ENCODE data around the gene ANXA2R. TPM values are rescaled to one million over a fixed set of nuclear protein-coding genes. Genes with fewer than 3 reads are reported as not detected.

The ANXA2R gene
- total and polyA plus RNA-seq, 2 of the 13 experiments (the other 11 are each of a cell fraction or from before 2014, with no cell fraction given), result 0.95 to 1.3 TPM

GRCh38 chr5:43019614-43020398 lies 20.3 kb downstream of the ANXA2R start (continued):
- no peak for TF ChIP-seq GLI4 (CRISPR knock-in tag; IDR thresholded peaks at IDR 0.05; ENCODE audit: borderline replicate concordance)
- no peak for TF ChIP-seq FOXC1 (CRISPR knock-in tag; IDR thresholded peaks at IDR 0.05; ENCODE audit: borderline replicate concordance)
- TF ChIP-seq ZBTB4 (CRISPR knock-in tag; IDR thresholded peaks at IDR 0.05; ENCODE audit: borderline replicate concordance), result no peak
- no peak for TF ChIP-seq ZNF839 (CRISPR knock-in tag; IDR thresholded peaks at IDR 0.05; ENCODE audit: borderline replicate concordance)
- TF ChIP-seq PHF21A (CRISPR knock-in tag; IDR thresholded peaks at IDR 0.05), result peak; percentile 67
- no peak for TF ChIP-seq MED13 (CRISPR knock-in tag; IDR thresholded peaks at IDR 0.05)
- TF ChIP-seq FOXK1 (CRISPR knock-in tag; IDR thresholded peaks at IDR 0.05; ENCODE audit: borderline replicate concordance, low read depth), result no peak
- TF ChIP-seq ZNF234 (CRISPR knock-in tag; conservative IDR thresholded peaks at IDR 0.05), result no peak
- no peak; the same call in none of the 2 replicates for TF ChIP-seq ARID5B (CRISPR knock-in tag; IDR thresholded peaks at IDR 0.05)
- 0 out of 2 replicates have a peak, but pooled peaks have one; percentile 39 for TF ChIP-seq ZNF761 (CRISPR knock-in tag; conservative IDR thresholded peaks at IDR 0.05)
- TF ChIP-seq ZNF124 (CRISPR knock-in tag; IDR thresholded peaks at IDR 0.05), result no peak
- TF ChIP-seq ZNF441 (CRISPR knock-in tag; IDR thresholded peaks at IDR 0.05; ENCODE audit: borderline replicate concordance), result no peak
- TF ChIP-seq KLF15 (CRISPR knock-in tag; IDR thresholded peaks at IDR 0.05; ENCODE audit: borderline replicate concordance), result no peak
- TF ChIP-seq TMF1 (CRISPR knock-in tag; IDR thresholded peaks at IDR 0.05; ENCODE audit: low read depth), result no peak
- TF ChIP-seq MAF1 (CRISPR knock-in tag; IDR thresholded peaks at IDR 0.05; ENCODE audit: borderline replicate concordance), result no peak
- no peak for TF ChIP-seq PRDM4 (CRISPR knock-in tag; IDR thresholded peaks at IDR 0.05; ENCODE audit: borderline replicate concordance)
